ENCODE measurements around the gene TNKS2.

Gene TNKS2

DNA sequence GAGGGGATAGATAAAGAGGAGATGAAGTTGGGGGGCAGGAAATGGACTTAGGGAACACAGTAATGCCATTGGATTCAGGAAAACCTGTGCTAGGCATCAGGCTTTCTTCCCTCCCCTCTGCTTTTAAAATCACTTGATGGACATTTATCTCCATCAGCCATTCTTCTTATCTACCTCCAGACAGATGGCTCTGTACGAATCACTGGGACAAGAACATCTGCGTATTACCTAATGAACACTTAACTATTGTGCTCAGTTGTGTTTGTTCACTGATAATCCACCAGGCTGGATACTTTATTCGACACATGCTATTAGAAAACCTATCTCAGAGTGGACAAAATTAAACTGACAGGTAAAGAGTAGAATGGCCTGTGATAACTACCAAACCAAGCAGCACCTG, 40.0 kb downstream of the TNKS2 start:
- no peak overlapping the region for H3K4me2 ChIP-seq (ENCODE audit: low read length)
- no peaks in the 10 kb centered on the region for H3K9me3 ChIP-seq (ENCODE audit: low read length)
- H4K20me1 ChIP-seq (ENCODE audit: insufficient read depth, low read length): no peaks in the 10 kb centered on the region
- no peak overlapping the region for H3K27ac ChIP-seq (ENCODE audit: low read depth, low read length, poor library complexity, severe bottlenecking)
- H3K4me1 ChIP-seq (ENCODE audit: insufficient read depth, low read length, severe bottlenecking): no peaks in the 10 kb centered on the region
- TF ChIP-seq EZH2 (IDR thresholded peaks at IDR 0.05; ENCODE audit: borderline replicate concordance, low read length): no peak
- TF ChIP-seq, protein P1, sequence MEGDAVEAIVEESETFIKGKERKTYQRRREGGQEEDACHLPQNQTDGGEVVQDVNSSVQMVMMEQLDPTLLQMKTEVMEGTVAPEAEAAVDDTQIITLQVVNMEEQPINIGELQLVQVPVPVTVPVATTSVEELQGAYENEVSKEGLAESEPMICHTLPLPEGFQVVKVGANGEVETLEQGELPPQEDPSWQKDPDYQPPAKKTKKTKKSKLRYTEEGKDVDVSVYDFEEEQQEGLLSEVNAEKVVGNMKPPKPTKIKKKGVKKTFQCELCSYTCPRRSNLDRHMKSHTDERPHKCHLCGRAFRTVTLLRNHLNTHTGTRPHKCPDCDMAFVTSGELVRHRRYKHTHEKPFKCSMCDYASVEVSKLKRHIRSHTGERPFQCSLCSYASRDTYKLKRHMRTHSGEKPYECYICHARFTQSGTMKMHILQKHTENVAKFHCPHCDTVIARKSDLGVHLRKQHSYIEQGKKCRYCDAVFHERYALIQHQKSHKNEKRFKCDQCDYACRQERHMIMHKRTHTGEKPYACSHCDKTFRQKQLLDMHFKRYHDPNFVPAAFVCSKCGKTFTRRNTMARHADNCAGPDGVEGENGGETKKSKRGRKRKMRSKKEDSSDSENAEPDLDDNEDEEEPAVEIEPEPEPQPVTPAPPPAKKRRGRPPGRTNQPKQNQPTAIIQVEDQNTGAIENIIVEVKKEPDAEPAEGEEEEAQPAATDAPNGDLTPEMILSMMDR (IDR thresholded peaks at IDR 0.05; ENCODE audit: low read length): no peak
- no peaks in the 10 kb centered on the region for H3F3A ChIP-seq (ENCODE audit: insufficient read depth, low read length)
- no peak overlapping the region for H3K9ac ChIP-seq (ENCODE audit: low read length)
- H3K27me3 ChIP-seq (ENCODE audit: insufficient read depth, low read length): no peaks in the 10 kb centered on the region
- no peak overlapping the region for H2AFZ ChIP-seq (ENCODE audit: low read length)
- H3K4me3 ChIP-seq (ENCODE audit: low read depth, low read length, poor library complexity, severe bottlenecking): no peak overlapping the region
- peaks cover 52% of the 10 kb centered on the region for H3K36me3 ChIP-seq (ENCODE audit: insufficient read depth, low read length)
- H3K79me2 ChIP-seq (ENCODE audit: insufficient read depth, low read length): no peaks in the 10 kb centered on the region
- H3K9me2 ChIP-seq (ENCODE audit: low read depth, low read length): no peaks in the 10 kb centered on the region

DNA sequence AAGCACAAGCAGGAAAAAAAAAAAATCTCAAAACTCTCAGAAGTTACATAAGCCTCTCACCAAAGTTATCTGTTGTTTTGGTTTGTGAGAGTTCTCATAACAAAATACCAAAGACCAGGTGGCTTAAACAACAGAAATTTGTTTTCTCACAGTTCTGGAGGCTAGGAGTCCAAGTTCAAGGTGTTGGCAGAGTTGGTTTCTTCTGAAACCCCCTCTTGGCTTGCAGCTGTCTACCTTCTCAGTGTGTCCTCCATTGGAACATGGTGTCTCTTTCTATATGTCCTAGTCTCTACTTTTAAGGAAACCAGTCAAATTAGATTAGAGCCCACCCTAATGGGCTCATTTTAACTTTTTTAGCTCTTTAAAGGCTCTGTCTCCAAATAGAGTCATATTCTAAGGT, 44.9 kb downstream of the TNKS2 start:
- no peak overlapping the region for H3K4me2 ChIP-seq (ENCODE audit: low read length)
- no peak overlapping the region for H3K27ac ChIP-seq (ENCODE audit: low read depth, low read length, poor library complexity, severe bottlenecking)
- H3K9me2 ChIP-seq (ENCODE audit: low read depth, low read length): no peaks in the 10 kb centered on the region
- H3K36me3 ChIP-seq (ENCODE audit: insufficient read depth, low read length): peaks cover 59% of the 10 kb centered on the region
- H3K27me3 ChIP-seq (ENCODE audit: insufficient read depth, low read length): no peaks in the 10 kb centered on the region
- H3F3A ChIP-seq (ENCODE audit: insufficient read depth, low read length): no peaks in the 10 kb centered on the region
- no peaks in the 10 kb centered on the region for H3K9me3 ChIP-seq (ENCODE audit: low read length)
- H2AFZ ChIP-seq (ENCODE audit: low read length): no peak overlapping the region
- no peaks in the 10 kb centered on the region for H3K4me1 ChIP-seq (ENCODE audit: insufficient read depth, low read length, severe bottlenecking)
- no peaks in the 10 kb centered on the region for H4K20me1 ChIP-seq (ENCODE audit: insufficient read depth, low read length)
- no peak overlapping the region for H3K9ac ChIP-seq (ENCODE audit: low read length)
- H3K79me2 ChIP-seq (ENCODE audit: insufficient read depth, low read length): no peaks in the 10 kb centered on the region
- TF ChIP-seq, protein P1 (IDR thresholded peaks at IDR 0.05; ENCODE audit: low read length): no peak
- TF ChIP-seq EZH2 (IDR thresholded peaks at IDR 0.05; ENCODE audit: borderline replicate concordance, low read length): no peak
- no peak overlapping the region for H3K4me3 ChIP-seq (ENCODE audit: low read depth, low read length, poor library complexity, severe bottlenecking)

DNA sequence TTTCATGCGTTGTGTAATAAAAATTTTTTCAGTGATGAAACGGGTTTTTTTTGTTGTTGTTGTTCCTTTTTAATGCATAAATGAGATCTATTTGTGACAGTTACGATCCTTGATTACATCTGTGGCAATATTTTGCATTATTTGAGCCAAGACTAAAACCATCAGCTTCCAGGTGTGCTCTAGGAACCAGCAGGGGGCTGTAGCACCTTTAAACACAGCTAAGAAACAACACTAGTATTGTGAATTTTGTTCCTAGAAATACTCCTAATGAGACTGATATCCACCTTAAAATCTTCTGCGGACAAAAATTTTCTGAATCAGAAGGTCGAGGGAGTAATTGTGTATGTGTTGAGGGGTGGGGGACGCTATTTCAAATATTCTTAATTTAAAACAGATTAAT, 58.4 kb downstream of the TNKS2 start:
- Histone ChIP-seq H3K4me3 (ENCODE audit: low read depth, low read length, poor library complexity, severe bottlenecking) (no peak overlapping the region), H3K4me2 (ENCODE audit: low read length) (no peak overlapping the region), H3K9ac (ENCODE audit: low read length) (no peak overlapping the region), H3K36me3 (ENCODE audit: insufficient read depth, low read length) (peaks cover 38% of the 10 kb centered on the region; the same call in 1 of the 2 replicates), H3K27ac (ENCODE audit: low read depth, low read length, poor library complexity, severe bottlenecking) (no peak overlapping the region), H3K4me1 (ENCODE audit: insufficient read depth, low read length, severe bottlenecking) (no peaks in the 10 kb centered on the region), H3K27me3 (ENCODE audit: insufficient read depth, low read length) (no peaks in the 10 kb centered on the region), H4K20me1 (ENCODE audit: insufficient read depth, low read length) (no peaks in the 10 kb centered on the region), H3K79me2 (ENCODE audit: insufficient read depth, low read length) (no peaks in the 10 kb centered on the region), H3K9me3 (ENCODE audit: low read length) (no peaks in the 10 kb centered on the region), H2AFZ (ENCODE audit: low read length) (no peak overlapping the region), H3K9me2 (ENCODE audit: low read depth, low read length) (no peaks in the 10 kb centered on the region), H3F3A (ENCODE audit: insufficient read depth, low read length) (no peaks in the 10 kb centered on the region)
- no peak for TF ChIP-seq EZH2 (IDR thresholded peaks at IDR 0.05; ENCODE audit: borderline replicate concordance, low read length)
- TF ChIP-seq, protein P1 (IDR thresholded peaks at IDR 0.05; ENCODE audit: low read length): peak; percentile 19; the same call in 1 of the 2 replicates
